GM19328 (cell line): ENCODE measurements around the gene GNAT1.

Experiments
- ATAC-seq: cut with Tn5 transposase; IDR thresholded peaks from one replicate; pipeline ENCODE4 v1.9.1; 2021; ENCODE audit warnings: mild to moderate bottlenecking, moderate library complexity; ENCODE audit not compliant: unreplicated experiment

GNAT1 gene

GRCh38 chr3:50174947-50175524 is 16.4 kb upstream of the GNAT1 start:
- no peak for ATAC-seq

GRCh38 chr3:50177346-50177745 is 14.1 kb upstream of the GNAT1 start:
- ATAC-seq = no peak

GRCh38 chr3:50179710-50180109 is 11.7 kb upstream of the GNAT1 start:
- no peak for ATAC-seq

GRCh38 chr3:50181985-50182384 is 9.4 kb upstream of the GNAT1 start:
- ATAC-seq = no peak

GRCh38 chr3:50182533-50183099 is 8.8 kb upstream of the GNAT1 start:
- no peak for ATAC-seq

GRCh38 chr3:50183755-50184154 is 7.7 kb upstream of the GNAT1 start:
- no peak for ATAC-seq

GRCh38 chr3:50184242-50184978 is 7.0 kb upstream of the GNAT1 start:
- no peak for ATAC-seq

GRCh38 chr3:50185230-50185629 is 6.2 kb upstream of the GNAT1 start:
- ATAC-seq = no peak

- ATAC-seq = no peak
These were observed 5.3 kb upstream of the GNAT1 start for GRCh38 chr3:50186096-50186495.

- no peak for ATAC-seq
These were observed 3.7 kb upstream of the GNAT1 start for GRCh38 chr3:50187750-50188149.

- no peak for ATAC-seq
These were observed 2.1 kb upstream of the GNAT1 start for GRCh38 chr3:50189274-50189673.

GRCh38 chr3:50189989-50190388 is 1.4 kb upstream of the GNAT1 start:
- ATAC-seq = no peak

- no peak for ATAC-seq
These were observed 714 bp downstream of the GNAT1 start for GRCh38 chr3:50192124-50192523.

- no peak for ATAC-seq
These were observed 1.3 kb downstream of the GNAT1 start for GRCh38 chr3:50192689-50193141.

GRCh38 chr3:50193286-50193685 is 1.9 kb downstream of the GNAT1 start:
- ATAC-seq = no peak

GRCh38 chr3:50193746-50194127 is 2.3 kb downstream of the GNAT1 start:
- ATAC-seq = no peak

- no peak for ATAC-seq
These were observed 2.9 kb downstream of the GNAT1 start for GRCh38 chr3:50194128-50194902.

- no peak for ATAC-seq
These were observed 3.6 kb downstream of the GNAT1 start for GRCh38 chr3:50194903-50195500.

GRCh38 chr3:50195501-50196252 is 4.3 kb downstream of the GNAT1 start:
- ATAC-seq = no peak

- ATAC-seq = no peak
These were observed 4.9 kb downstream of the GNAT1 start for GRCh38 chr3:50196253-50196801.
